ENCODE data around the gene MCC.

MCC gene

GRCh38 chr5:113487781-113488644 is at the start of gene MCC:
TSS of gene MCC (minus strand) at chr5:113488453.
- POLR2A ChIA-PET (ENCODE audit: low non-redundant PET): interaction anchor here (0.7 to 0.9 kb wide), 2 partner anchors 85 to 565 kb away, joined by 3 to 4 read pairs; no protein-coding TSS in a partner anchor
- CTCF ChIA-PET: interaction anchor here (0.5 to 2.2 kb wide), 10 partner anchors 8 to 492 kb away, joined by 3 to 8 read pairs (median 4); no protein-coding TSS in a partner anchor

GRCh38 chr5:113531481-113532159 is 43.4 kb upstream of the MCC start:
- CTCF ChIA-PET: interaction anchor here (1.0 kb wide), 1 partner anchor 38 kb away, joined by 3 read pairs; no protein-coding TSS in a partner anchor
- H3K27ac ChIP-seq: no peak overlapping the region
- DNase-seq (ENCODE audit: low spot score): no peak
- TF ChIP-seq CTCF (conservative IDR thresholded peaks at IDR 0.05; ENCODE audit: low read depth): no peak
- POLR2A ChIA-PET (ENCODE audit: low non-redundant PET): no interaction called here

More at GRCh38 chr5:113487781-113488644, at the start of gene MCC:
- DNase-seq (ENCODE audit: low spot score): peak; percentile 82
- TF ChIP-seq CTCF (conservative IDR thresholded peaks at IDR 0.05; ENCODE audit: low read depth): no peak
- H3K27ac ChIP-seq: peak within 1 kb of the TSS; percentile 88

- H3K27ac ChIP-seq: no peak overlapping the region
- ChIA-PET CTCF (no interaction called here), POLR2A (ENCODE audit: low non-redundant PET) (no interaction called here)
- no peak for TF ChIP-seq CTCF (conservative IDR thresholded peaks at IDR 0.05; ENCODE audit: low read depth)
- DNase-seq (ENCODE audit: low spot score): no peak
These were observed 39.5 kb upstream of the MCC start for GRCh38 chr5:113527746-113528145.

GRCh38 chr5:113526421-113526820 is 38.2 kb upstream of the MCC start:
- no peak overlapping the region for H3K27ac ChIP-seq
- no peak for DNase-seq (ENCODE audit: low spot score)
- no peak for TF ChIP-seq CTCF (conservative IDR thresholded peaks at IDR 0.05; ENCODE audit: low read depth)
- POLR2A ChIA-PET (ENCODE audit: low non-redundant PET): no interaction called here
- CTCF ChIA-PET: no interaction called here

GRCh38 chr5:113524927-113525326 is 36.7 kb upstream of the MCC start:
- CTCF ChIA-PET: interaction anchor here (0.7 to 1.4 kb wide), 2 partner anchors 9 to 14 kb away, joined by 3 read pairs; no protein-coding TSS in a partner anchor
- DNase-seq (ENCODE audit: low spot score): no peak
- H3K27ac ChIP-seq: no peak overlapping the region
- TF ChIP-seq CTCF (conservative IDR thresholded peaks at IDR 0.05; ENCODE audit: low read depth): no peak
- POLR2A ChIA-PET (ENCODE audit: low non-redundant PET): no interaction called here

- no peak for DNase-seq (ENCODE audit: low spot score)
- POLR2A ChIA-PET (ENCODE audit: low non-redundant PET): no interaction called here
- CTCF ChIA-PET: interaction anchor here (0.6 to 1.1 kb wide), 3 partner anchors 9 to 193 kb away, joined by 3 read pairs; no protein-coding TSS in a partner anchor
These were observed 34.9 kb upstream of the MCC start for GRCh38 chr5:113523168-113523567.

More at GRCh38 chr5:113523168-113523567, 34.9 kb upstream of the MCC start:
- no peak for TF ChIP-seq CTCF (conservative IDR thresholded peaks at IDR 0.05; ENCODE audit: low read depth)
- no peak overlapping the region for H3K27ac ChIP-seq
